ENCODE data around the gene CAPN11.

The CAPN11 gene

GRCh38 chr6:44169886-44170570, 11.4 kb downstream of the CAPN11 start:
- Histone ChIP-seq H3K9me3 (no peaks in the 10 kb centered on the region), H3K4me2 (no peak overlapping the region), H3K4me3 (no peak overlapping the region), H4K20me1 (no peaks in the 10 kb centered on the region), H3K36me3 (no peaks in the 10 kb centered on the region), H3K27ac (no peak overlapping the region), H3K9ac (no peak overlapping the region), H3K27me3 (no peaks in the 10 kb centered on the region), H3K4me1 (peaks cover 52% of the 10 kb centered on the region)
- TF ChIP-seq Cebpa-rat (IDR thresholded peaks at IDR 0.05), result no peak

DNA sequence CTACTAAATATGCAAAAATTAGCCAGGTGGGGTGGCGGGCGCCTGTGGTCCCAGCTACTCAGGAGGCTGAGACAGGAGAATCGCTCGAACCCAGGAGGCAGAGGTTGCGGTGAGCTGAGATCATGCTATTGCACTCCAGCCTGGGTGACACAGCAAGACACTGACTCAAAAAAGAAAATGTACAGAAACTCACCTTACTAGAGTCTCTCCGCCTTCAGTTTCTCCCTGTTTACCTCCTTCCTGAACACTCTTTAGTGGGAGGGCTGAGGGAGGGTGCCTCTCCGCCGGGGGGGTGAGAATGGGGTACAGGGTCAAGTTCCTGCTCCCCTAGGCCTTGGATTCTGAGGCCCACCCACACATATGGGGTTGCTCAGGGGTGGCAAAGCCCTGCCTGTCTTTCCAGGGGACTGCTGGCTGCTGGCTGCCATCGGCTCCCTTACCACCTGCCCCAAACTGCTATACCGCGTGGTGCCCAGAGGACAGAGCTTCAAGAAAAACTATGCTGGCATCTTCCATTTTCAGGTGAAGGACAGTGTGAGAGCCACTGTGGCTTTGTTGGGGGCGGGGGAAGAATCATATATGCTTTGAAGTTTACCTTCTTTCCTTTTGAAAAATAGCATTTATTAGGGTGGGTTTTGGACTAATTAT, 13.4 kb downstream of the CAPN11 start:
- H3K9me3 ChIP-seq, result no peaks in the 10 kb centered on the region
- H4K20me1 ChIP-seq, result no peaks in the 10 kb centered on the region; the same call in 1 of the 2 replicates
- H3K27ac ChIP-seq, result no peak overlapping the region
- no peak overlapping the region for H3K9ac ChIP-seq
- peaks cover 52% of the 10 kb centered on the region for H3K4me1 ChIP-seq
- H3K27me3 ChIP-seq, result no peaks in the 10 kb centered on the region
- no peak overlapping the region for H3K4me2 ChIP-seq
- no peak overlapping the region for H3K4me3 ChIP-seq
- no peak for TF ChIP-seq Cebpa-rat (IDR thresholded peaks at IDR 0.05)
- no peaks in the 10 kb centered on the region for H3K36me3 ChIP-seq

- no peak overlapping the region for H3K27ac ChIP-seq
- no peaks in the 10 kb centered on the region for H3K36me3 ChIP-seq
- no peak overlapping the region for H3K9ac ChIP-seq
- H3K4me2 ChIP-seq, result peak overlapping the region; percentile 45
- H4K20me1 ChIP-seq, result no peaks in the 10 kb centered on the region; the same call in 1 of the 2 replicates
- no peak overlapping the region for H3K4me3 ChIP-seq
- H3K27me3 ChIP-seq, result no peaks in the 10 kb centered on the region
- no peaks in the 10 kb centered on the region for H3K9me3 ChIP-seq
- TF ChIP-seq Cebpa-rat (IDR thresholded peaks at IDR 0.05), result no peak
- peaks cover 52% of the 10 kb centered on the region for H3K4me1 ChIP-seq
Observed at GRCh38 chr6:44172731-44173500, 14.3 kb downstream of the CAPN11 start.

- H3K27ac ChIP-seq, result no peak overlapping the region; the same call in 1 of the 2 replicates
- H4K20me1 ChIP-seq, result no peaks in the 10 kb centered on the region; the same call in 1 of the 2 replicates
- H3K27me3 ChIP-seq, result no peaks in the 10 kb centered on the region
- no peaks in the 10 kb centered on the region for H3K9me3 ChIP-seq
- peaks cover 55% of the 10 kb centered on the region for H3K4me1 ChIP-seq
- peak overlapping the region; percentile 59 for H3K4me3 ChIP-seq
- H3K4me2 ChIP-seq, result peak overlapping the region; percentile 89
- no peak for TF ChIP-seq Cebpa-rat (IDR thresholded peaks at IDR 0.05)
- peak overlapping the region; percentile 4; the same call in 1 of the 2 replicates for H3K9ac ChIP-seq
- no peaks in the 10 kb centered on the region for H3K36me3 ChIP-seq
Observed at GRCh38 chr6:44176130-44176761, 17.6 kb downstream of the CAPN11 start.

- Histone ChIP-seq H3K27me3 (no peaks in the 10 kb centered on the region), H4K20me1 (no peaks in the 10 kb centered on the region; the same call in 1 of the 2 replicates), H3K4me3 (peak overlapping the region; percentile 59), H3K4me1 (peaks cover 55% of the 10 kb centered on the region), H3K36me3 (no peaks in the 10 kb centered on the region), H3K9me3 (no peaks in the 10 kb centered on the region), H3K4me2 (peak overlapping the region; percentile 89), H3K27ac (no peak overlapping the region; the same call in 1 of the 2 replicates), H3K9ac (0 out of 2 replicates have a peak overlapping the region, but pooled peaks have one; percentile 20)
- no peak for TF ChIP-seq Cebpa-rat (IDR thresholded peaks at IDR 0.05)
Observed at GRCh38 chr6:44176762-44177509, 18.3 kb downstream of the CAPN11 start.

GRCh38 chr6:44177691-44178423, 19.2 kb downstream of the CAPN11 start:
- no peak for TF ChIP-seq Cebpa-rat (IDR thresholded peaks at IDR 0.05)
- Histone ChIP-seq H3K36me3 (no peaks in the 10 kb centered on the region), H3K4me2 (peak overlapping the region; percentile 89), H3K4me3 (no peak overlapping the region), H3K9ac (no peak overlapping the region), H3K27me3 (no peaks in the 10 kb centered on the region), H3K4me1 (peaks cover 47% of the 10 kb centered on the region), H4K20me1 (no peaks in the 10 kb centered on the region; the same call in 1 of the 2 replicates), H3K27ac (no peak overlapping the region), H3K9me3 (no peaks in the 10 kb centered on the region)

DNA sequence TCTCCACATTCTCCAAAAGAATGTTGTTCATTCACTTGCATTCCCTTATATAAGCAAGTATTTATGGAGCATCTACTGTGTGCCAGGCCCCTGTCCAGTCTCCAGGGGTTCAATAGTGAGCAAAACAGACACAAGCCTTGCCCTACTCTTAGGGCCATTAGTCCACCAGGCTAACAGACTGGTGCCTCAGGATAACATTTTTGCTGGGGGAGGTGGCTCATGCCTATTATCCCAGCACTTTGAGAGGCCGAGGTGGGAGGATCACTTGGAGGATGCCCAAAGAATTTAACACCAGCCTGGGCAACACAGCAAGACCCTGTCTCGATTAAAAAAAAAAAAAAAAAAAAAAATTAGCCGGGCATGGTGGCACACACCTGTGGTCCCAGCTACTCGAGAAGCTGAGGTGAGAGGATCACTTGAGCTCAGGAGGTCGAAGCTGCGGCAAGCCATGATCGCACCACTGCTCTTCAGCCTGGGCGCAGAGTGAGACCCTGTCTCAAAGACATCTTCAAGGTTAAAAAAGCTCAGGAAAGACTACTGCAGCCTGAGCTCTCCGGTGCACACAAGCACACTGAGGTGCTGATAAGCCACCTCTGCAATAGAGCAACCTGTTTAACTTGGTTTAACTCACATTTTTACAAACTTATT, 19.9 kb downstream of the CAPN11 start:
- Histone ChIP-seq H3K4me2 (no peak overlapping the region), H3K9ac (no peak overlapping the region), H3K27ac (no peak overlapping the region), H4K20me1 (no peaks in the 10 kb centered on the region; the same call in 1 of the 2 replicates), H3K27me3 (no peaks in the 10 kb centered on the region), H3K4me3 (no peak overlapping the region), H3K9me3 (no peaks in the 10 kb centered on the region), H3K36me3 (no peaks in the 10 kb centered on the region), H3K4me1 (peaks cover 43% of the 10 kb centered on the region)
- TF ChIP-seq Cebpa-rat (IDR thresholded peaks at IDR 0.05), result no peak

- peaks cover 41% of the 10 kb centered on the region for H3K4me1 ChIP-seq
- H4K20me1 ChIP-seq, result no peaks in the 10 kb centered on the region; the same call in 1 of the 2 replicates
- no peaks in the 10 kb centered on the region for H3K27me3 ChIP-seq
- H3K9ac ChIP-seq, result no peak overlapping the region
- no peaks in the 10 kb centered on the region for H3K36me3 ChIP-seq
- TF ChIP-seq Cebpa-rat (IDR thresholded peaks at IDR 0.05), result no peak
- no peak overlapping the region for H3K4me2 ChIP-seq
- no peak overlapping the region for H3K27ac ChIP-seq
- H3K4me3 ChIP-seq, result no peak overlapping the region
- H3K9me3 ChIP-seq, result no peaks in the 10 kb centered on the region
Observed at GRCh38 chr6:44179072-44179536, 20.5 kb downstream of the CAPN11 start.

All from BLaER1 (cell line).